Fibroblast of lung (primary cell): ENCODE measurements around the gene MON1A. TPM values are rescaled to one million over a fixed set of nuclear protein-coding genes. Genes with fewer than 3 reads are reported as not detected.

Experiments used
- DNase-seq, 2 donors: peaks; one replicate each; pipeline versions ENCODE4 v3.0.0 to v3.0.0-alpha.2; 2010; ENCODE audit warnings: low read depth in 2 of 2
- H2AFZ ChIP-seq: 2 replicates; pipeline ENCODE4 v1.5.1; 2012; ENCODE audit warnings: low read length, control low read depth, inconsistent platforms
- H3K27ac ChIP-seq: 2 replicates; pipeline ENCODE4 v1.5.1; 2011; ENCODE audit warnings: low read length, control low read depth; ENCODE audit not compliant: insufficient read depth
- H3K27me3 ChIP-seq: 2 replicates; pipeline ENCODE4 v1.5.1; 2011; ENCODE audit warnings: mild to moderate bottlenecking, low read length; ENCODE audit not compliant: control insufficient read depth, insufficient read depth
- H3K36me3 ChIP-seq: 2 replicates; pipeline ENCODE4 v1.5.1; 2011; ENCODE audit warnings: low read length; ENCODE audit not compliant: control insufficient read depth, insufficient read depth
- H3K4me1 ChIP-seq: 2 replicates; pipeline ENCODE4 v1.5.1; 2011; ENCODE audit warnings: low read length; ENCODE audit not compliant: control insufficient read depth, insufficient read depth; ENCODE audit errors: extremely low read depth
- H3K4me2 ChIP-seq: 2 replicates; pipeline ENCODE4 v1.5.1; 2011; ENCODE audit warnings: low read length, control low read depth; ENCODE audit not compliant: insufficient read depth; ENCODE audit errors: extremely low read depth
- H3K4me3 ChIP-seq, 4 experiments: fragments of 200-600 bp in 1 of 4; sonication (generic) in 1 of 4; replicated peaks in 1 of 4; 2 replicates each; pipeline ENCODE4 v1.5.1; 2011 to 2016; ENCODE audit warnings: low read length in 4 of 4, low read depth in 3 of 4, mild to moderate bottlenecking in 3 of 4, control low read depth in 2 of 4, inconsistent platforms in 1 of 4, mixed read lengths in 1 of 4; ENCODE audit not compliant: insufficient read depth in 1 of 4; ENCODE audit errors: control extremely low read depth in 1 of 4
- H3K79me2 ChIP-seq: 2 replicates; pipeline ENCODE4 v1.5.1; 2012; ENCODE audit warnings: mild to moderate bottlenecking, low read length, inconsistent platforms; ENCODE audit not compliant: control insufficient read depth, insufficient read depth
- H3K9ac ChIP-seq: 2 replicates; pipeline ENCODE4 v1.5.1; 2011; ENCODE audit warnings: mild to moderate bottlenecking, low read length, control low read depth; ENCODE audit not compliant: insufficient read depth
- H3K9me3 ChIP-seq: 2 replicates; pipeline ENCODE4 v1.5.1; 2012; ENCODE audit warnings: low read depth, low read length; ENCODE audit not compliant: control insufficient read depth, insufficient read depth
- H4K20me1 ChIP-seq: 2 replicates; pipeline ENCODE4 v1.5.1; 2011; ENCODE audit warnings: low read length; ENCODE audit not compliant: control insufficient read depth, insufficient read depth; ENCODE audit errors: extremely low read depth
- CTCF ChIP-seq, 2 donors: IDR thresholded peaks in 1 of 2; conservative IDR thresholded peaks in 1 of 2; 1 replicate in 1 of 2; 2 replicates in 1 of 2; pipeline ENCODE4 v1.5.1; 2011 to 2012; ENCODE audit warnings: low read length in 2 of 2, control low read depth in 1 of 2, inconsistent platforms in 1 of 2, low read depth in 1 of 2, mild to moderate bottlenecking in 1 of 2
- EZH2 ChIP-seq: IDR thresholded peaks from 2 replicates; pipeline ENCODE4 v1.5.1; 2012; ENCODE audit warnings: low read length, control low read depth, mild to moderate bottlenecking; ENCODE audit errors: missing control alignments
- polyA plus RNA-seq, 2 donors: library from polyadenylated mRNA; depleted of rRNA in 1 of 2; stranded (reverse) in 1 of 2; unstranded in 1 of 2; fragments of >200 nt; gene quantifications; 2 replicates each; pipeline ENCODE4 v1.2.1, GENCODE V29; 2011 to 2012; ENCODE audit warnings: missing spikeins in 1 of 2
- total RNA-seq: library from RNA; depleted of rRNA; stranded (reverse); fragments of >200 nt; gene quantifications from 2 replicates; pipeline ENCODE4 v1.2.1, GENCODE V29; 2014

The MON1A gene
- total and polyA plus RNA-seq, 2 donors (not counting 1 experiment from before 2014, with no cell fraction given), result 6.7 to 12.2 TPM

- no peak for DNase-seq
- no peak overlapping the region for H3K9ac ChIP-seq
- no peaks in the 10 kb centered on the region for H3K79me2 ChIP-seq
- no peak overlapping the region for H3K4me3 ChIP-seq
- H3K36me3 ChIP-seq, result peaks cover 5% of the 10 kb centered on the region
- H4K20me1 ChIP-seq, result no peaks in the 10 kb centered on the region
- no peaks in the 10 kb centered on the region for H3K27me3 ChIP-seq
- H3K4me2 ChIP-seq, result no peak overlapping the region
- H3K4me1 ChIP-seq, result no peaks in the 10 kb centered on the region
- no peak overlapping the region for H3K27ac ChIP-seq
- no peak for TF ChIP-seq CTCF (conservative IDR thresholded peaks at IDR 0.05 in 1 of 2, IDR thresholded peaks at IDR 0.05 in 1 of 2; ENCODE audit: low read depth in 1 of 2, low read length in 2 of 2)
- TF ChIP-seq EZH2, result no peak
- H3K9me3 ChIP-seq, result no peaks in the 10 kb centered on the region
- no peak overlapping the region for H2AFZ ChIP-seq
Observed at GRCh38 chr3:49911611-49912010, 18.0 kb downstream of the MON1A start.

GRCh38 chr3:49911124-49911420 is 18.5 kb downstream of the MON1A start:
- no peaks in the 10 kb centered on the region for H3K79me2 ChIP-seq

GRCh38 chr3:49910409-49911123 is 19.0 kb downstream of the MON1A start:
- H3K4me2 ChIP-seq, result no peak overlapping the region
- H3K79me2 ChIP-seq, result no peaks in the 10 kb centered on the region
- TF ChIP-seq EZH2, result no peak
- TF ChIP-seq CTCF (conservative IDR thresholded peaks at IDR 0.05 in 1 of 2, IDR thresholded peaks at IDR 0.05 in 1 of 2; ENCODE audit: low read depth in 1 of 2, low read length in 2 of 2), result no peak
- no peak overlapping the region for H3K9ac ChIP-seq
- no peak for DNase-seq
- H3K36me3 ChIP-seq, result peaks cover 5% of the 10 kb centered on the region
- H4K20me1 ChIP-seq, result no peaks in the 10 kb centered on the region
- peaks cover 6% of the 10 kb centered on the region for H3K4me1 ChIP-seq
- H3K9me3 ChIP-seq, result no peaks in the 10 kb centered on the region
- H2AFZ ChIP-seq, result no peak overlapping the region
- H3K27me3 ChIP-seq, result no peaks in the 10 kb centered on the region
- H3K27ac ChIP-seq, result no peak overlapping the region
- no peak overlapping the region for H3K4me3 ChIP-seq

More at GRCh38 chr3:49911124-49911420, 18.5 kb downstream of the MON1A start:
- no peak for TF ChIP-seq CTCF (conservative IDR thresholded peaks at IDR 0.05 in 1 of 2, IDR thresholded peaks at IDR 0.05 in 1 of 2; ENCODE audit: low read depth in 1 of 2, low read length in 2 of 2)
- TF ChIP-seq EZH2, result no peak
- Histone ChIP-seq H3K27me3 (no peaks in the 10 kb centered on the region), H3K9me3 (no peaks in the 10 kb centered on the region), H3K36me3 (peaks cover 5% of the 10 kb centered on the region), H3K27ac (no peak overlapping the region), H3K4me3 (no peak overlapping the region), H4K20me1 (no peaks in the 10 kb centered on the region), H2AFZ (no peak overlapping the region), H3K9ac (no peak overlapping the region), H3K4me1 (peaks cover under 1% of the 10 kb centered on the region), H3K4me2 (no peak overlapping the region)
- no peak for DNase-seq
